ENCODE results near the gene MID1. TPM values are rescaled to one million over a fixed set of nuclear protein-coding genes. Genes with fewer than 3 reads are reported as not detected.

MID1 gene
- polyA plus RNA-seq, 2 of the 4 experiments (the other 2 are of a cell fraction) = 59.5 to 106 TPM

DNA sequence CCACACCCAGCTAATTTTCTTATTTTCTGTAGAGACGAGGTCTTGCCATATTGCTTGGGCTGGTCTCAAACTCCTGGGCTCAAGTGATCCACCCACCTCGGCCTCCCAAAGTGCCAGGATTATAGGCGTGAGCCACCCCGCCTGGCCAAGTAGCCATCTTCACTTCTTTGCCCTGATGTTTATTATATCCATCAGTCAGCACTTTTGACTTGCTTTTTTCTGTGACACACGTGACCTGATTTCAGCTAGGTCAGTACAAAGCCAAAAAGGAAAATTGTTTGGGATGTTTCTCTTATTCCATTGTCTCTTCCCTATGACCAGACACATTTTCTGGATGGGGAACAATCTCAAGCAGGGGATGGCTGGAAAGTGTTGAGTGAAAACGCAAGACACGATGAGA lies 45.3 kb upstream of the MID1 start:
- WGBS (ENCODE audit: missing lambda C conversion rate) = 72% methylated on average over 7 of the region's 7 CpGs
- H3K4me1 ChIP-seq = no peaks in the 10 kb centered on the region
- TF ChIP-seq CHD2 (IDR thresholded peaks at IDR 0.05; ENCODE audit: low read length, partially characterized antibody) = no peak
- TF ChIP-seq MAFK (IDR thresholded peaks at IDR 0.05; ENCODE audit: partially characterized antibody) = peak; percentile 66
- no peak for TF ChIP-seq HOXB5 (CRISPR knock-in tag; IDR thresholded peaks at IDR 0.05)
- H3K9me3 ChIP-seq = no peaks in the 10 kb centered on the region
- ATAC-seq (no peak), DNase-seq (ENCODE audit: low read depth in 1 of 2, low spot score in 1 of 2) (no peak), FAIRE-seq (no peak)
- H3K4me2 ChIP-seq = no peak overlapping the region
- ChIA-PET CTCF (interaction anchor here (0.6 kb wide), 1 partner anchor 235 kb away, joined by 3 read pairs; no protein-coding TSS in a partner anchor), POLR2A (no interaction called here)
- H3K4me3 ChIP-seq = no peak overlapping the region
- H3K27ac ChIP-seq = no peak overlapping the region

DNA sequence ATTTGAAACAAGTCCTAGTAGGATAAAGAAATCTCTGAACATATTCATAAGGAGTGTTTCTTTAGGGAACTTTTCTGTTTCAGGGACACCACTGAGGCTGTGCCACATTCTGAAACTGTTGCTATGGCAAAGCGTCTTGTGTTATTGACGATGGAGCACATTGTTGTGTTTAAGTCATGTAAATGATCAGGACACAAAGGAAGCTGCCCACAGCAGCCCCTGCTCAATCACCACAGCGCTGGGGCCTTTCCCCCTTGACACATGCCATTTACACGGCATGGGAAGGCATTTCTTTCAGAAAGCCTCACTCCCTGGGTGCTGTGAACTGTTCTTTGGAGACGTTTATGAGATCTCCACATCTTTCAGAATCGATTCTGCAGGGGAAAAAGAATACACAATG lies 39.8 kb upstream of the MID1 start:
- ChIA-PET POLR2A (no interaction called here), CTCF (no interaction called here)
- no peaks in the 10 kb centered on the region for H3K9me3 ChIP-seq
- ATAC-seq (no peak), DNase-seq (ENCODE audit: low read depth in 1 of 2, low spot score in 1 of 2) (no peak), FAIRE-seq (no peak)
- H3K4me1 ChIP-seq = no peaks in the 10 kb centered on the region
- WGBS (ENCODE audit: missing lambda C conversion rate) = 49% methylated on average over 6 of the region's 6 CpGs
- TF ChIP-seq ZC3H11A (IDR thresholded peaks at IDR 0.05) (no peak), TFCP2L1 (CRISPR knock-in tag; IDR thresholded peaks at IDR 0.05) (no peak), PHF8 (IDR thresholded peaks at IDR 0.05; ENCODE audit: borderline replicate concordance, low read depth) (no peak), BHLHE40 (IDR thresholded peaks at IDR 0.05; ENCODE audit: low read depth, low read length) (no peak), HOXB13 (CRISPR knock-in tag; IDR thresholded peaks at IDR 0.05; ENCODE audit: low read depth) (no peak), KDM5A (IDR thresholded peaks at IDR 0.05) (no peak), NFE2L2 (conservative IDR thresholded peaks at IDR 0.05; ENCODE audit: low read length) (no peak), RCOR1 (IDR thresholded peaks at IDR 0.05; ENCODE audit: low read depth, low read length) (no peak), HDAC2 (IDR thresholded peaks at IDR 0.05) (no peak), CEBPB (IDR thresholded peaks at IDR 0.05) (no peak), CHD2 (IDR thresholded peaks at IDR 0.05; ENCODE audit: low read length, partially characterized antibody) (no peak), POLR2AphosphoS2 (conservative IDR thresholded peaks at IDR 0.05; ENCODE audit: low read length) (no peak)
- TF ChIP-seq, protein P1, sequence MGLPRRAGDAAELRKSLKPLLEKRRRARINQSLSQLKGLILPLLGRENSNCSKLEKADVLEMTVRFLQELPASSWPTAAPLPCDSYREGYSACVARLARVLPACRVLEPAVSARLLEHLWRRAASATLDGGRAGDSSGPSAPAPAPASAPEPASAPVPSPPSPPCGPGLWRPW (IDR thresholded peaks at IDR 0.05) = no peak
- TF ChIP-seq, protein P2, sequence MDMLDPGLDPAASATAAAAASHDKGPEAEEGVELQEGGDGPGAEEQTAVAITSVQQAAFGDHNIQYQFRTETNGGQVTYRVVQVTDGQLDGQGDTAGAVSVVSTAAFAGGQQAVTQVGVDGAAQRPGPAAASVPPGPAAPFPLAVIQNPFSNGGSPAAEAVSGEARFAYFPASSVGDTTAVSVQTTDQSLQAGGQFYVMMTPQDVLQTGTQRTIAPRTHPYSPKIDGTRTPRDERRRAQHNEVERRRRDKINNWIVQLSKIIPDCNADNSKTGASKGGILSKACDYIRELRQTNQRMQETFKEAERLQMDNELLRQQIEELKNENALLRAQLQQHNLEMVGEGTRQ (IDR thresholded peaks at IDR 0.05) = no peak
- no peak overlapping the region for H3K4me3 ChIP-seq
- H3K4me2 ChIP-seq = no peak overlapping the region
- no peak overlapping the region for H3K27ac ChIP-seq

DNA sequence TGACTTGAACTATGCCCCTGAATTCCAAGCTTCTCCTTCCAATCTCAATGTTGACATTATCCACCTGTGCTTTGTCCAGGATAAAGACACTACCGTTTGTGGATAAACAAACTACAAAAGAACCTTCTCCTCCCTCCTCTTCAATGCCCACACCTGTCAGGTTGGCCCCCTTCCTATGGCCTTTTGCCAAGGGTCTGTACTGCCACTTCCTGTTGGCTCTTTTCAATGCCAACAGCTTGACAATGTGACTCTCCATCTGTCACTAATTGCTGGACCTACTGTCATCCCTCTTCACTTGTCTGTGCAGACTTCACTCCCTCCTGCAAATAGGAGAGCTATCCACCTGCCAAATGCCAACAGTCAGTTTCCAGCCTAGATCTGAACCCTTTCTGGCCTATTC lies 35.8 kb upstream of the MID1 start:
- TF ChIP-seq MAFK (IDR thresholded peaks at IDR 0.05; ENCODE audit: partially characterized antibody) (no peak), MAZ (IDR thresholded peaks at IDR 0.05; ENCODE audit: borderline replicate concordance, low read depth, low read length) (no peak)
- WGBS (ENCODE audit: missing lambda C conversion rate) = 4% methylated on average over 1 of the region's 1 CpG
- no peak overlapping the region for H3K4me2 ChIP-seq
- POLR2A ChIA-PET = no interaction called here
- FAIRE-seq (no peak), DNase-seq (ENCODE audit: low read depth in 1 of 2, low spot score in 1 of 2) (no peak), ATAC-seq (no peak)
- no peaks in the 10 kb centered on the region for H3K9me3 ChIP-seq
- CTCF ChIA-PET = interaction anchor here (1.2 to 1.8 kb wide), 2 partner anchors 19 to 536 kb away, joined by 3 to 5 read pairs; no protein-coding TSS in a partner anchor
- no peak overlapping the region for H3K27ac ChIP-seq
- no peak overlapping the region for H3K4me3 ChIP-seq
- no peaks in the 10 kb centered on the region for H3K4me1 ChIP-seq

DNA sequence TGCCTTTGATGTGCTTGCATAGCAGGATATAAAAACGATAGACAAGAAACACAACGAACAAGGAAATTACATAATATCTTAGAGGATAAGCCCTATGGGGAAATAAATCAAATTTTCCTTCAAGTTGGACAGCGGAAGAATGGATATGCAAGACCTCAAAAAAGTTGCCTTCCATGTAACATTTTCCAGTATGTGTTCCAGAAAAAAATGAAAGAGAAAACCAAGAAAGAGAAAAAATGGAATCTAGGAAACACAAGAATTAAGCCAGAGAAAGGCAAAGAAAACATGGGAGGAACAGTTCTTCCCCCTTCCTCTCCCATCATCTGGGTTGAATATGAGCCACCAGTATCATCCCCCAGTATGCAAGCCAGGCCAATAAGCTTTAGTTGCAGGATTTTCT lies 34.6 kb upstream of the MID1 start:
- no peak overlapping the region for H3K4me2 ChIP-seq
- POLR2A ChIA-PET = no interaction called here
- no peak for FAIRE-seq
- 39% methylated on average over 3 of the region's 3 CpGs for WGBS (ENCODE audit: missing lambda C conversion rate)
- H3K4me3 ChIP-seq = no peak overlapping the region
- CTCF ChIA-PET = no interaction called here
- no peaks in the 10 kb centered on the region for H3K9me3 ChIP-seq
- ATAC-seq = no peak
- no peak for DNase-seq (ENCODE audit: low read depth in 1 of 2, low spot score in 1 of 2)
- TF ChIP-seq FOSL2 (IDR thresholded peaks at IDR 0.05) = no peak
- no peak for TF ChIP-seq FOSL2 (CRISPR knock-in tag; IDR thresholded peaks at IDR 0.05)
- TF ChIP-seq CBX2 (IDR thresholded peaks at IDR 0.05; ENCODE audit: borderline replicate concordance, low read depth) = no peak
- no peak for TF ChIP-seq POLR2A (IDR thresholded peaks at IDR 0.05; ENCODE audit: low read length)
- no peak overlapping the region for H3K27ac ChIP-seq
- H3K4me1 ChIP-seq = no peaks in the 10 kb centered on the region
